Endothelial cell of umbilical vein (primary cell): ENCODE measurements around the gene MAML2.

Experiments
- CTCF ChIP-seq, 2 donors: IDR thresholded peaks; 1 replicate in 1 of 2; 2 replicates in 1 of 2; pipeline ENCODE4 v1.5.1; 2011; ENCODE audit warnings: low read length in 2 of 2, mild to moderate bottlenecking in 2 of 2, moderate library complexity in 2 of 2, control low read depth in 1 of 2, inconsistent platforms in 1 of 2, low read depth in 1 of 2; ENCODE audit not compliant: insufficient read depth in 1 of 2; ENCODE audit errors: extremely low read depth in 1 of 2
- EZH2 ChIP-seq: IDR thresholded peaks from 2 replicates; pipeline ENCODE4 v1.6.1; 2012; ENCODE audit warnings: borderline replicate concordance, low read depth, mild to moderate bottlenecking, moderate library complexity, low read length, inconsistent platforms; ENCODE audit not compliant: severe bottlenecking
- POLR2A ChIP-seq: IDR thresholded peaks from 2 replicates; pipeline ENCODE4 v1.6.1; 2012; ENCODE audit warnings: low read depth, mild to moderate bottlenecking, control low read depth, low read length

GRCh38 chr11:96230686-96231085 is 112.3 kb downstream of the MAML2 start:
- TF ChIP-seq CTCF (IDR thresholded peaks at IDR 0.05; ENCODE audit: extremely low read depth in 1 of 2, insufficient read depth in 1 of 2, low read depth in 1 of 2, low read length in 2 of 2), result no peak
- no peak for TF ChIP-seq POLR2A
- TF ChIP-seq EZH2, result no peak
